Esophagus squamous epithelium (tissue), 5 donors: ENCODE data around the gene TMEM192. TPM values are rescaled to one million over a fixed set of nuclear protein-coding genes. Genes with fewer than 3 reads are reported as not detected.
"Not testable (repeated sequence)": the region's sequence is repeated elsewhere in the genome, so short reads cannot be mapped to it uniquely, and the experiment has no call there.

ENCODE experiments used
- DNase-seq: peaks from one replicate; lab custom pipeline; 2025; lab: John Stamatoyannopoulos, UW
- H3K27ac ChIP-seq, 4 donors: fragments of 200-600 bp; sonication (generic); one replicate each; pipeline ENCODE4 v1.5.1; 2016 to 2019; ENCODE audit warnings: mild to moderate bottlenecking in 1 of 4
- H3K27me3 ChIP-seq, 4 donors: fragments of 200-600 bp; sonication (generic); 1 replicate in 3 of 4; 2 replicates in 1 of 4; pipeline versions ENCODE4 v1.5.1 to v1.6.0; 2017 to 2021; ENCODE audit warnings: antibody characterized with exemption in 1 of 4
- H3K36me3 ChIP-seq, 3 donors: fragments of 200-600 bp; sonication (generic); one replicate each; pipeline ENCODE4 v1.5.1; 2016 to 2019
- H3K4me1 ChIP-seq, 3 donors: fragments of 200-600 bp; sonication (generic); one replicate each; pipeline ENCODE4 v1.5.1; 2017 to 2019
- H3K4me3 ChIP-seq, 4 donors: fragments of 200-600 bp; sonication (generic); 1 replicate in 3 of 4; 2 replicates in 1 of 4; pipeline ENCODE4 v1.5.1; 2016 to 2019; ENCODE audit warnings: mild to moderate bottlenecking in 2 of 4, moderate library complexity in 1 of 4
- H3K9me3 ChIP-seq, 3 donors: fragments of 200-600 bp; sonication (generic); one replicate each; pipeline ENCODE4 v1.5.1; 2016 to 2019
- POLR2A ChIP-seq, 4 donors: fragments of 450-650 bp; IDR thresholded peaks; one replicate each; pipeline ENCODE4 v1.6.1; 2017; ENCODE audit warnings: antibody characterized with exemption in 4 of 4, mild to moderate bottlenecking in 4 of 4, moderate library complexity in 3 of 4
- WGBS, 2 donors: methylation state at CpG; one replicate each; pipeline ENCODE4 v1.1.5; 2018; 5-methylcytosine and 5-hydroxymethylcytosine counted together
- intact Hi-C: fragments of 100-400 bp; cut with DNase I; formaldehyde crosslinking; loops from one replicate; pipeline ENCODE4 v1.15.0; 2022
- total RNA-seq, 4 donors: library from RNA; depleted of rRNA; stranded (reverse); fragments of >200 nt; gene quantifications; one replicate each; pipeline ENCODE4 v1.1.0, GENCODE V29; 2016
- TF ChIP-seq, protein P1 (sequence below), 6 experiments: fragments of 450-650 bp in 4 of 6; fragments of 200-600 bp in 2 of 6; sonication (generic) in 2 of 6; IDR thresholded peaks; one replicate each; pipeline ENCODE4 v1.5.1; 2016 to 2019; ENCODE audit warnings: antibody characterized with exemption in 6 of 6, mild to moderate bottlenecking in 4 of 6, moderate library complexity in 4 of 6
- donor health status: DM: yes; HTN: yes; CAD: no.

TMEM192 gene
- total RNA-seq, 4 donors from 2014 or later, result 2.1 to 11.3 (median 7.2) TPM

- Histone ChIP-seq H3K36me3 (no peaks in the 10 kb centered on the region), H3K27ac (no peak overlapping the region), H3K4me1 (no peaks in the 10 kb centered on the region), H3K4me3 (no peak overlapping the region), H3K27me3 (no peaks in the 10 kb centered on the region), H3K9me3 (no peaks in the 10 kb centered on the region)
- TF ChIP-seq, protein P1, sequence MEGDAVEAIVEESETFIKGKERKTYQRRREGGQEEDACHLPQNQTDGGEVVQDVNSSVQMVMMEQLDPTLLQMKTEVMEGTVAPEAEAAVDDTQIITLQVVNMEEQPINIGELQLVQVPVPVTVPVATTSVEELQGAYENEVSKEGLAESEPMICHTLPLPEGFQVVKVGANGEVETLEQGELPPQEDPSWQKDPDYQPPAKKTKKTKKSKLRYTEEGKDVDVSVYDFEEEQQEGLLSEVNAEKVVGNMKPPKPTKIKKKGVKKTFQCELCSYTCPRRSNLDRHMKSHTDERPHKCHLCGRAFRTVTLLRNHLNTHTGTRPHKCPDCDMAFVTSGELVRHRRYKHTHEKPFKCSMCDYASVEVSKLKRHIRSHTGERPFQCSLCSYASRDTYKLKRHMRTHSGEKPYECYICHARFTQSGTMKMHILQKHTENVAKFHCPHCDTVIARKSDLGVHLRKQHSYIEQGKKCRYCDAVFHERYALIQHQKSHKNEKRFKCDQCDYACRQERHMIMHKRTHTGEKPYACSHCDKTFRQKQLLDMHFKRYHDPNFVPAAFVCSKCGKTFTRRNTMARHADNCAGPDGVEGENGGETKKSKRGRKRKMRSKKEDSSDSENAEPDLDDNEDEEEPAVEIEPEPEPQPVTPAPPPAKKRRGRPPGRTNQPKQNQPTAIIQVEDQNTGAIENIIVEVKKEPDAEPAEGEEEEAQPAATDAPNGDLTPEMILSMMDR (IDR thresholded peaks at IDR 0.05), result no peak
- no peak for TF ChIP-seq POLR2A (IDR thresholded peaks at IDR 0.05)
- no peak for DNase-seq
- intact Hi-C loops, result no loop called here
- 61 to 85% methylated on average over 5 of the region's 5 CpGs for WGBS, 2 donors
Measured at GRCh38 chr4:165048170-165048569, 64.5 kb downstream of the TMEM192 start.

- no peaks in the 10 kb centered on the region for H3K4me1 ChIP-seq
- no peak within 1 kb of the TSS for H3K4me3 ChIP-seq
- WGBS, 2 donors, result 90 to 92% methylated on average over 28 to 34 of the region's 41 CpGs
- no peak within 1 kb of the TSS for H3K27ac ChIP-seq
- no peaks in the 10 kb centered on the region for H3K27me3 ChIP-seq
- intact Hi-C loops, result no loop called here
- H3K36me3 ChIP-seq, result no peaks in the 10 kb centered on the region
- TF ChIP-seq, protein P1 (IDR thresholded peaks at IDR 0.05), result no peak
- TF ChIP-seq POLR2A (IDR thresholded peaks at IDR 0.05), result no peak
- H3K9me3 ChIP-seq, result peaks cover 0 to 8% (median 0%) of the 10 kb centered on the region in 3 donors
- DNase-seq, result no peak
Measured at GRCh38 chr4:165031436-165032211, 81.0 kb downstream of the TMEM192 start, which contains the start of gene TRIM60. TSS of gene TRIM60 (plus strand) at chr4:165031999. CDS start at chr4:165040073, 8,074 bp downstream.

- no peak overlapping the region for H3K4me3 ChIP-seq
- intact Hi-C loops, result no loop called here
- no peaks in the 10 kb centered on the region for H3K36me3 ChIP-seq
- H3K27me3 ChIP-seq, result no peaks in the 10 kb centered on the region
- H3K9me3 ChIP-seq, result peaks cover 0 to 8% (median 0%) of the 10 kb centered on the region in 3 donors
- no peak for TF ChIP-seq POLR2A (IDR thresholded peaks at IDR 0.05)
- H3K27ac ChIP-seq, result no peak overlapping the region
- DNase-seq, result no peak
- WGBS, 2 donors, result 78 to 88% methylated on average over 7 of the region's 7 CpGs
- no peaks in the 10 kb centered on the region for H3K4me1 ChIP-seq
Measured at GRCh38 chr4:165027762-165028402, 84.8 kb downstream of the TMEM192 start.

GRCh38 chr4:165025782-165026181, 86.9 kb downstream of the TMEM192 start:
- DNase-seq, H3K4me1 ChIP-seq, intact Hi-C loops, H3K27ac ChIP-seq, H3K9me3 ChIP-seq, H3K36me3 ChIP-seq, H3K4me3 ChIP-seq, H3K27me3 ChIP-seq: not testable (repeated sequence)
- WGBS, 2 donors, result 93 to 96% methylated on average over 7 to 8 of the region's 8 CpGs

Other genes with a start within 250 kb of the TMEM192 start
- not detected for gene APELA, start 235.7 kb downstream of the TMEM192 start, total RNA-seq
- under 1 TPM in 1 of 4 donors, not detected in 3; 0.15 TPM for gene TRIM61, start 135.2 kb downstream of the TMEM192 start, total RNA-seq
- gene TRIM60, start 80.9 kb downstream of the TMEM192 start, total RNA-seq, result not detected
- gene TRIM75, start 59.0 kb downstream of the TMEM192 start, total RNA-seq, result not detected
- 10 to 100 TPM; 25.6 to 44.3 (median 30.8) TPM for gene KLHL2, start 94.7 kb upstream of the TMEM192 start, total RNA-seq
- 100 to 1,000 TPM; 122 to 302 (median 172) TPM for gene MSMO1, start 214.8 kb upstream of the TMEM192 start, total RNA-seq